HCT116 (cell line): ENCODE results near the gene ZNF236.

Experiments
- CEBPB ChIP-seq: IDR thresholded peaks from 2 replicates; pipeline ENCODE4 v1.6.1; 2012; ENCODE audit warnings: low read depth
- CTCF ChIP-seq, 3 experiments: fragments of 200-600 bp in 1 of 3; sonication (generic) in 1 of 3; IDR thresholded peaks in 2 of 3; conservative IDR thresholded peaks in 1 of 3; 2 replicates each; pipeline ENCODE4 v1.5.1; 2012 to 2017; ENCODE audit warnings: low read depth in 2 of 3, low read length in 2 of 3, antibody characterized with exemption in 1 of 3, borderline replicate concordance in 1 of 3, control low read depth in 1 of 3, mild to moderate bottlenecking in 1 of 3, mixed read lengths in 1 of 3, mixed run types in 1 of 3, moderate library complexity in 1 of 3; ENCODE audit not compliant: insufficient read depth in 1 of 3
- EZH2 ChIP-seq: fragments of 200-600 bp; sonication (generic); IDR thresholded peaks from 2 replicates; pipeline ENCODE4 v1.6.1; 2017; ENCODE audit warnings: antibody characterized with exemption, mixed run types
- MAX ChIP-seq: IDR thresholded peaks from 2 replicates; pipeline ENCODE4 v1.6.1; 2012
- POLR2A ChIP-seq: IDR thresholded peaks from 2 replicates; pipeline ENCODE4 v1.7.0; 2011; ENCODE audit warnings: borderline replicate concordance; ENCODE audit not compliant: insufficient read depth, insufficient read length; ENCODE audit errors: extremely low read depth
- POLR2AphosphoS5 ChIP-seq: IDR thresholded peaks from 2 replicates; pipeline ENCODE4 v1.6.1; 2011; ENCODE audit warnings: mild to moderate bottlenecking, low read depth, low read length, moderate library complexity
- REST ChIP-seq: IDR thresholded peaks from 2 replicates; pipeline ENCODE4 v1.6.1; 2012; ENCODE audit warnings: low read depth
- ZFX ChIP-seq: fragments of 450-650 bp; IDR thresholded peaks from 2 replicates; pipeline ENCODE4 v1.6.1; 2017

GRCh38 chr18:76915456-76915855 is 93.1 kb downstream of the ZNF236 start:
- TF ChIP-seq CTCF (IDR thresholded peaks at IDR 0.05 in 2 of 3, conservative IDR thresholded peaks at IDR 0.05 in 1 of 3; ENCODE audit: borderline replicate concordance in 1 of 3, insufficient read depth in 1 of 3, low read depth in 2 of 3, low read length in 2 of 3) (no peak), POLR2AphosphoS5 (no peak), REST (no peak), MAX (no peak), CEBPB (no peak), POLR2A (no peak), ZFX (no peak), EZH2 (no peak)
